ENCODE results near the gene RHOT1.
"Not testable (repeated sequence)": the region's sequence is repeated elsewhere in the genome, so short reads cannot be mapped to it uniquely, and the experiment has no call there.

The RHOT1 gene

DNA sequence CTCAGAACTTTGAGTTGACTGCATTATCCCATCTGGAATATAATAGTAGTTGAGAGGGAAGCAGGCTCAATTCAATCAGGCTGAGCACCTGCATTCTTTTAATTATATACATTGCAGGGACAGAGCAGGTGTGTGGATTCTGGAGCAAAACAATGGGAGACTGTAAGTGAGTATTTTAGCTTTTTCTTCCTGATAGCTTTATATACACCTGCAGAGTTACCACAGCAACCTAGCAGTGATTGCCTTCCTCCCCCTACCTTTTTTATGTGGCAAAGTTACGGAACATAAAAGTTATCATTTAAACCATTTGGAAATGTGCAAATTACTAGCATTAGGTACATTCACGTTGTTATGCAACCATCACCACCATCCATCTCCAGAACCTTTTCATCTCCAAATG lies 25.4 kb upstream of the RHOT1 start:
- Histone ChIP-seq H3K4me3 (ENCODE audit: insufficient read length, low read depth) (no peak overlapping the region), H3K27me3 (ENCODE audit: insufficient read depth, insufficient read length) (no peaks in the 10 kb centered on the region), H3K9ac (ENCODE audit: insufficient read length, low read depth) (no peak overlapping the region), H3K36me3 (ENCODE audit: insufficient read depth, insufficient read length, low read length) (no peaks in the 10 kb centered on the region), H3K9me3 (ENCODE audit: insufficient read depth, low read length) (no peaks in the 10 kb centered on the region), H3K4me1 (ENCODE audit: insufficient read depth, insufficient read length) (no peaks in the 10 kb centered on the region)
- TF ChIP-seq YY1 (IDR thresholded peaks at IDR 0.05; ENCODE audit: insufficient read depth, insufficient read length) (no peak), SUZ12 (IDR thresholded peaks at IDR 0.05; ENCODE audit: extremely low read depth, insufficient read depth, insufficient read length) (no peak), ZNF274 (IDR thresholded peaks at IDR 0.05; ENCODE audit: low read depth, low read length) (no peak)
- DNase-seq (ENCODE audit: low read depth, low spot score), result no peak

DNA sequence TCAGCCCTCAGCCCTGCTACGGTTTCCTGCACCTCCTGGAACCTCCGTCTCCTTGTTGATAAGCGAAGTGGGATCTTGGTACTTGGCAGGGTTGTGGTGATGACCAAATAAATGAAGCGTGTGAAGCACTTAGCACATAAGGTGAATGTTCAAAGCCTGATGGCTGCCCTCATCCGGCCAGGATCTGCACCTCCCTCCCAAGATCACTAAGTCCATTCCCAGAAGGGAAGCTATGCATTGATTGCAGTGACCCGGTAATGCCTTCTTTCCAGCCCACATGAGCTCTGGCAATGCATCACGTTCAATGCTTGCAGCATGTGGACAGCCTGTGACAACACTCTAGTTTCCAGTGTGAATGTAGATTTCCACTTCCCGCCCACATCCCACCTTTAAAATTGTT lies 24.9 kb upstream of the RHOT1 start:
- no peaks in the 10 kb centered on the region for H3K4me1 ChIP-seq (ENCODE audit: insufficient read depth, insufficient read length)
- H3K9ac ChIP-seq (ENCODE audit: insufficient read length, low read depth), result no peak overlapping the region
- H3K9me3 ChIP-seq (ENCODE audit: insufficient read depth, low read length), result no peaks in the 10 kb centered on the region
- no peak for TF ChIP-seq SUZ12 (IDR thresholded peaks at IDR 0.05; ENCODE audit: extremely low read depth, insufficient read depth, insufficient read length)
- no peak for TF ChIP-seq YY1 (IDR thresholded peaks at IDR 0.05; ENCODE audit: insufficient read depth, insufficient read length)
- TF ChIP-seq ZNF274 (IDR thresholded peaks at IDR 0.05; ENCODE audit: low read depth, low read length), result no peak
- no peak for DNase-seq (ENCODE audit: low read depth, low spot score)
- no peaks in the 10 kb centered on the region for H3K27me3 ChIP-seq (ENCODE audit: insufficient read depth, insufficient read length)
- H3K36me3 ChIP-seq (ENCODE audit: insufficient read depth, insufficient read length, low read length), result no peaks in the 10 kb centered on the region
- no peak overlapping the region for H3K4me3 ChIP-seq (ENCODE audit: insufficient read length, low read depth)

GRCh38 chr17:32118088-32118487 lies 24.2 kb upstream of the RHOT1 start:
- not testable (repeated sequence) for H3K4me1 ChIP-seq (ENCODE audit: insufficient read depth, insufficient read length); H3K36me3 ChIP-seq (ENCODE audit: insufficient read depth, insufficient read length, low read length); H3K9ac ChIP-seq (ENCODE audit: insufficient read length, low read depth); H3K27me3 ChIP-seq (ENCODE audit: insufficient read depth, insufficient read length); H3K4me3 ChIP-seq (ENCODE audit: insufficient read length, low read depth); DNase-seq (ENCODE audit: low read depth, low spot score); H3K9me3 ChIP-seq (ENCODE audit: insufficient read depth, low read length)

DNA sequence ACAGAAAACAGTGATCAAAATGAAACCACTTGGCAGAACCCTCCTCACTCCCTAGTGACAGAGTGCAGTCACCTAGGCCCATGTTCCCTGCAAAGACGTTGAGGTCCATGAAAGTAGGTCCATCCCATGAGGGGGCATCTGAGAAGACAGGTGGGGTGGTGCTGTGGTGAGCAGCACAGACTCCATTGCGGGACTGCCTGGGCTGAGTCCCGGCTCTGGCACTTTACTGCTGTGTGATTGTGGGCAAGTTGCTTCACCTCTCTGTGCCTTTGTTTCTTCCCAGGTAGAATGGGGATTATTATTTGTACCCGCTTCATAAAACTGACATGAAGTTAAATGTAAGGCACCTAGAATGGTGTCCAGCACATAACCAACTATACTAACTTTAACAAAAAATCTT lies 23.5 kb upstream of the RHOT1 start:
- DNase-seq (ENCODE audit: low read depth, low spot score), result no peak
- TF ChIP-seq ZNF274 (IDR thresholded peaks at IDR 0.05; ENCODE audit: low read depth, low read length), result no peak
- TF ChIP-seq SUZ12 (IDR thresholded peaks at IDR 0.05; ENCODE audit: extremely low read depth, insufficient read depth, insufficient read length), result no peak
- TF ChIP-seq YY1 (IDR thresholded peaks at IDR 0.05; ENCODE audit: insufficient read depth, insufficient read length), result no peak
- H3K27me3 ChIP-seq (ENCODE audit: insufficient read depth, insufficient read length), result no peaks in the 10 kb centered on the region
- H3K4me1 ChIP-seq (ENCODE audit: insufficient read depth, insufficient read length), result no peaks in the 10 kb centered on the region
- H3K36me3 ChIP-seq (ENCODE audit: insufficient read depth, insufficient read length, low read length), result no peaks in the 10 kb centered on the region
- no peaks in the 10 kb centered on the region for H3K9me3 ChIP-seq (ENCODE audit: insufficient read depth, low read length)
- H3K9ac ChIP-seq (ENCODE audit: insufficient read length, low read depth), result no peak overlapping the region
- H3K4me3 ChIP-seq (ENCODE audit: insufficient read length, low read depth), result no peak overlapping the region

DNA sequence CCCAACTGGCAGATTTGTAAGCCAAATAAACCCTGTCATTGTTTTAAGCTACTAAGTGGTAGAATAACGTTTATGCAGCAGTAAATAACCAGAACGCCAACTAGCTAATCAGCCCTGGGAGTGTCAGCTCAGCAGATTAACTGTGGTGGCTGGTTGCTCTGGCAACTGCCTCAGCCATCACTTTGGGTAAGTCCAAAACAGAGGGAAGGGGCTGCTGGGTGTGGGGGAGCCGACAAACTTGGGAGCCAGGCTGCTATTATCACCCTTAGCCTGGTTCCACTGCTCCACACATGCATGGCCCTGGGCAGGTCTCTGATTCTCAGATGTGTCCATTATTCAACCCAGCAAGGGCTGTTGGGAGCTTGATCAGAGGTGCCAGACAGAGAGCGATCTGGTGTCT lies 22.2 kb upstream of the RHOT1 start:
- H3K4me3 ChIP-seq (ENCODE audit: insufficient read length, low read depth), result no peak overlapping the region
- TF ChIP-seq YY1 (IDR thresholded peaks at IDR 0.05; ENCODE audit: insufficient read depth, insufficient read length) (no peak), ZNF274 (IDR thresholded peaks at IDR 0.05; ENCODE audit: low read depth, low read length) (no peak), SUZ12 (IDR thresholded peaks at IDR 0.05; ENCODE audit: extremely low read depth, insufficient read depth, insufficient read length) (no peak)
- H3K9me3 ChIP-seq (ENCODE audit: insufficient read depth, low read length), result no peaks in the 10 kb centered on the region
- H3K36me3 ChIP-seq (ENCODE audit: insufficient read depth, insufficient read length, low read length), result no peaks in the 10 kb centered on the region
- H3K9ac ChIP-seq (ENCODE audit: insufficient read length, low read depth), result no peak overlapping the region
- no peak for DNase-seq (ENCODE audit: low read depth, low spot score)
- H3K27me3 ChIP-seq (ENCODE audit: insufficient read depth, insufficient read length), result no peaks in the 10 kb centered on the region
- H3K4me1 ChIP-seq (ENCODE audit: insufficient read depth, insufficient read length), result no peaks in the 10 kb centered on the region

DNA sequence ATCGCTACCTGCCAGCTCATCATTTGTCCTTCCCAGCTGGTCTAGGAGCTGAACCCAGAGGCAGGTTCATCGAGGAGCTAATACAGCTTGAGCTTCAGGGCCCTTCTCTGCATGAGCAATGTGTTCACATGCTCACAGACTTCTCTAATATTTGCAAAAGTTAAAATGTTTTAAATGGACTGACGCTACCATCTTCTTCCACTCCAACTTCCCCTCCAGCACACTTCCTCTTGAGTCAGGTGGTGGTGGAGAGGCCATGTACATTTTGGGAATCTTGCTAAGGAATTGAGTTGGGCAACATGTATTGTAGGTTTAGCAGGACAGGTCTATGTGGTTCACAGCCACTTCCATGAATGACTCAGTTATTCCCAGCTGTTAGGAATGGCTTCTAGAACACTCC lies 21.6 kb upstream of the RHOT1 start:
- H3K4me1 ChIP-seq (ENCODE audit: insufficient read depth, insufficient read length), result no peaks in the 10 kb centered on the region
- no peak overlapping the region for H3K4me3 ChIP-seq (ENCODE audit: insufficient read length, low read depth)
- no peaks in the 10 kb centered on the region for H3K36me3 ChIP-seq (ENCODE audit: insufficient read depth, insufficient read length, low read length)
- no peaks in the 10 kb centered on the region for H3K9me3 ChIP-seq (ENCODE audit: insufficient read depth, low read length)
- no peak for TF ChIP-seq ZNF274 (IDR thresholded peaks at IDR 0.05; ENCODE audit: low read depth, low read length)
- no peak for TF ChIP-seq SUZ12 (IDR thresholded peaks at IDR 0.05; ENCODE audit: extremely low read depth, insufficient read depth, insufficient read length)
- TF ChIP-seq YY1 (IDR thresholded peaks at IDR 0.05; ENCODE audit: insufficient read depth, insufficient read length), result no peak
- DNase-seq (ENCODE audit: low read depth, low spot score), result no peak
- no peaks in the 10 kb centered on the region for H3K27me3 ChIP-seq (ENCODE audit: insufficient read depth, insufficient read length)
- H3K9ac ChIP-seq (ENCODE audit: insufficient read length, low read depth), result no peak overlapping the region

DNA sequence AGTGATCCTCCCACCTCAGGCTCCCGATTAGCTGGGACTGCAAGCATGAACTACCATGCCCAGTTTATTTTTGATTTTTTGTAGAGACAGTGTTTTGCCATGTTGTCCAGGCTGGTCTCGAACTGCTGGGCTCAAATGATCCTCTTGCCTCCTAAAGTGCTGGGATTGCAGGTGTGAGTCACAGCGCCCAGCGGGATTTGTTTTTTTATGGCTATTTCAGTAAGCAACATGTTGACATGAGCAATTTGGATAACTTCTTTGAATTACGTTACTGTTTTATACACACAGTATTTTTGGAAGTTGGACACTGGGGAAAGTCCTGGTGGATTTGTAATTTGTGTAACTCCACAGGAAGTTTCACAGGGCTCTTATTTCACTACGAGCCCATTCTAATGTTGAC lies 18.5 kb upstream of the RHOT1 start:
- H3K27me3 ChIP-seq (ENCODE audit: insufficient read depth, insufficient read length), result no peaks in the 10 kb centered on the region
- no peak for TF ChIP-seq SUZ12 (IDR thresholded peaks at IDR 0.05; ENCODE audit: extremely low read depth, insufficient read depth, insufficient read length)
- no peak for TF ChIP-seq YY1 (IDR thresholded peaks at IDR 0.05; ENCODE audit: insufficient read depth, insufficient read length)
- no peak for TF ChIP-seq ZNF274 (IDR thresholded peaks at IDR 0.05; ENCODE audit: low read depth, low read length)
- no peak for DNase-seq (ENCODE audit: low read depth, low spot score)

More for the DNA sequence above, 18.5 kb upstream of the RHOT1 start:
- H3K4me1 ChIP-seq (ENCODE audit: insufficient read depth, insufficient read length), result no peaks in the 10 kb centered on the region
- H3K9ac ChIP-seq (ENCODE audit: insufficient read length, low read depth), result no peak overlapping the region
- no peaks in the 10 kb centered on the region for H3K9me3 ChIP-seq (ENCODE audit: insufficient read depth, low read length)
- H3K4me3 ChIP-seq (ENCODE audit: insufficient read length, low read depth), result no peak overlapping the region
- no peaks in the 10 kb centered on the region for H3K36me3 ChIP-seq (ENCODE audit: insufficient read depth, insufficient read length, low read length)

Data from NT2/D1 (cell line).